HG03442 (cell line): ENCODE results near the gene KCNJ14.

Experiments used
- ATAC-seq: cut with Tn5 transposase; IDR thresholded peaks from one replicate; pipeline ENCODE4 v1.9.1; 2021; ENCODE audit warnings: mild to moderate bottlenecking, moderate library complexity; ENCODE audit not compliant: unreplicated experiment

Gene KCNJ14

DNA sequence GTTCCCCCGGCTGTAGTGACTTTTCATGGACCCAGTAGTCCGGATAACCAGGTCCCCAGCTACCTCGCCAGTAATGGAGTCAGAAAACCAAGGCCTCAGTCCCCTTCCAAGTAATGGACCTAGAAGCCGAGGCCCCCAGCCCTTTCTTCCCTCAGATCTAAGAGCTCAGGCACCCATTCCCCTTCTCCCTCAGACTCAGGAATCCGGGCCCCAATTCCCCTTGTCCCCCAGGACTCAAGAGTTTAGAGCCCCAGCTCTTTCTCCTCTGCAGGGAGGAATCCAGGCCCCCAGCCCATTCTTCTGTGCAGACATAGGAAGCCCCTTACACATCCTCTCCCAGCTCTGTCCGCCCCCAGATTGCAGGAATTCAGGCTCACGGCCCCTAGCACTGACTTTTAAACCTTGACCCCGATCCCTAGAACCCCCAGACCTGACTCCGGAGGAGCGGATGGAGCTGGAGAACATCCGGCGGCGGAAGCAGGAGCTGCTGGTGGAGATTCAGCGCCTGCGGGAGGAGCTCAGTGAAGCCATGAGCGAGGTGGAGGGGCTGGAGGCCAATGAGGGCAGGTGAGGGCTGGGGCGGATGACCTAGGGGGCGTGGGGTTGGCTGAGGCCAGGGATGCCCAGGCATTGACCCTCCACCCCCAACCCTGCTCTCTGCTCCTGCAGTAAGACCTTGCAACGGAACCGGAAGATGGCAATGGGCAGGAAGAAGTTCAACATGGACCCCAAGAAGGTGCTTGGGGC lies 14.7 kb downstream of the KCNJ14 start:
- ATAC-seq: no peak

GRCh38 chr19:48470856-48471255 lies 15.5 kb downstream of the KCNJ14 start:
- no peak for ATAC-seq

DNA sequence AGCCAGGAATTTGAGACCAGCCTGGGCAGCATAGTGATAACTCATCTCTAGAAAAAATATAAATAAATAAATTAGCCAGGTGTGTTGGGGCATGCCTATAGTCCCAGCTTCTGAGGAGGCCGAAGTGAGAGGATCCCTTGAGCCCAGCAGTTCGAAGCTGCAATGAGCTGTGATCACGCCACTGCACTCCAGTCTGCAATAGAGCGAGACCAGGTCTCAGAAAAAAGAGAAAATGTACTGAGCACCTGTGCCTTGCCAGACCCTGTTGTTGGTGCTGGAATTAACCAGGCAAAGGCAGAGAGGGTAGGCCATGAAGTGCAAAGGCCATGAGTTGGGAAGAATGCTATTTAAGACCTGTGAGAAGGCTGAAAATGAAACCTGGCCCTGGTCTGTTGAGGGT lies 16.5 kb downstream of the KCNJ14 start:
- no peak for ATAC-seq

GRCh38 chr19:48473161-48473966 lies 18.0 kb downstream of the KCNJ14 start:
- no peak for ATAC-seq

- ATAC-seq: no peak
These were observed 18.8 kb downstream of the KCNJ14 start for GRCh38 chr19:48474084-48474592.

DNA sequence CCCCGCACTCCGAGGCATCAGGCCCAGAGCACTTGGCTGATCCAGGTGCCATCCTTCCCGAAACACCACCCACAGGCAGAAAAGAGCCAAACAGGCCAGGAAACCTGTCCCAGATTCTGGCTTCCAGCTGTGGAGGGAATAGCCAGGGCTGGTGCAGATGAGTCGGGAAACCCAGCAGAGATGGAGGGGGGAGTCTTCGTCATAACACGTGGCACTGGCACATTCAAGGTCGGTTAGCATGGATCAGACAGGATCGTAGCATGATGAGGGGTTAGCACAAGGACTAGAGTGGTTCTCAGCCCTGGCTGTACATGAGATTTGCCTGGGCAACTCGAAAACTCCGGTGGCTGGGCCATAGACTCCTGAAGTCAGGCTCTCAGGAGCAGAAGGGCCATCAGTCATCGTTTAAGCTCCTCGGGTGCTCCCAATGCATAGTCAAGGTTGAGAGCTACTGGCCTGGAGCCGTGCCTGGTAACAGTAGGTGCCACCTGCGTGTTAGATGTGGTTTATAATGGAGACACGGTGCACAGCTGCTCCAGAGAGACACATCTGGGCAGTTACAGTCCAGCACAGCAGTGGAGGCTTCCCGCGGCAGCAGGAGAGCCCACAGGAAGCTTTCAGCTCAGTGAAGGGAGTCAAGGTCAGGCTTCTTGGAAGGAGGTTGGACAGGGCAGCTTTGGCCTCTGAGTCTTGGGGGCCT lies 20.1 kb downstream of the KCNJ14 start:
- ATAC-seq: no peak

GRCh38 chr19:48476176-48476575 lies 20.8 kb downstream of the KCNJ14 start:
- ATAC-seq: no peak

DNA sequence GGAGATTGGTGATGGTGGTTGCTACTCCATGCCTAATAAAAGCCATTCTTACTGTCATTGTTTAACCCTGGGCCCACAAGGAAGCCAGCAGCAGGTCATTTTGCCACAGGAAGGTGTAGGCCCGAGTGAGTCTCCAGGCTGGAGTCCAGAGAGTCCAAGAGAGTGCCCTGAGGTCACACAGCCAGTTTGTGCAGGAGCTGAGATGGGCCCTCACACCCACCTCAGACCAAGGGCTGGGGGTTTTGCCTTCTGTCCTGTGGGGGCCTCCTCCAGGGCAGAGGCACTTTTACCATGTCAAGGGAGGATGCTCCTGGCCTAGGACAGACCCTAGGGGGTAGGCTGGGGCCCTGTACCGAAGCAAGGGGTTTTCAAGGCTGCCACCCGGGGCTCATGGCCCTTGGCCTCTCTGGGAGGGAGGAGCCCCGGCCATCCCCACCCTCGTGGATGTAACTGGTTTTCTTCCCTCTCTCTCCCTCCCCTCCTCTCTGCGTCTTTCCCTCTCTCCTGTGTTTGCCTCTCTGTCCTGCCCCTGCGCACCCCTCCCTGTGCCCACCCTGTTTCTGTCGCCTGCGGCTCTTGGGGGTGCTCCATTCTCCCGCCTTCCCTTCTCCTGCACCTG lies 21.8 kb downstream of the KCNJ14 start:
- ATAC-seq: no peak

- no peak for ATAC-seq
These were observed 22.4 kb downstream of the KCNJ14 start for GRCh38 chr19:48477698-48478338.

GRCh38 chr19:48478339-48479256 lies 23.2 kb downstream of the KCNJ14 start:
- no peak for ATAC-seq

DNA sequence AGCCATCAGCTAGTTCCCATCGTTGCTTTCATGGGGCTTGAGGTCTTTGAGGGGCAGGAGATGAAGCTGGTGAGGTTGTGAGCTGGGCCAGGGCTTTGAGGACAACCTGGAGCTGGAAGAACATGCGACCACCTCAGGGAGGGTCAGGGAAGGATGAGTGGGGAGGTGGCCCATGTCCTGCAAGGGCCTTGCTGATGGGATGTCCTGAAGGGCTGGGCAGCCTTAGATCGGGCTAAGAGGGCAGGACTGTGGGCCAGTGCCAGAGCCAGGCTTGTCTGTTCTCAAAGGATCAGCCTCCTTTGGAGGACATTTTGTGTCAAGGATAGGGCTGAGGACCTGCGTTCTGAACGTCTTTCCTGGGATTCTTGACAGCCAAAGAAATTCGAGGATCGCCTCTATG lies 24.3 kb downstream of the KCNJ14 start:
- ATAC-seq: no peak

DNA sequence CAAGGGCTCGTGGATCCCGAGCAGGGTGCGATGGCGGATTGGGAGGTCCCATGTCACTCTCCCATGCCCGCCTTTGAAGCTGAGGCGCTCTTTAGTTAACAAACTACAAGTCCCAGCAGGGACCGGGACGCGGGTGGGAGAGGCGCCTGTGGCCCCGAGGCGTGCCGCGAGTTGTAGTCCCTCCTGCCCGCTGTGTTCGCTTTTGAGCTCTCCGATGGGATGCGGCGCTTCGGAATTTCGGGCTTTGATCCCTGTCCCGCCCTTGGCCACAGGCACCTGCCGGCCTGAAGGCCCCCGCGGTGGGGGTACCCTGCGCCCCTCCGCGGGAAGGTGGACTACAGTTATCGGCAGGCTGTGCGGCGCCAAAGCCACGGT lies 24.8 kb downstream of the KCNJ14 start:
- ATAC-seq: no peak

GRCh38 chr19:48480558-48481500 lies 25.5 kb downstream of the KCNJ14 start:
- no peak for ATAC-seq

DNA sequence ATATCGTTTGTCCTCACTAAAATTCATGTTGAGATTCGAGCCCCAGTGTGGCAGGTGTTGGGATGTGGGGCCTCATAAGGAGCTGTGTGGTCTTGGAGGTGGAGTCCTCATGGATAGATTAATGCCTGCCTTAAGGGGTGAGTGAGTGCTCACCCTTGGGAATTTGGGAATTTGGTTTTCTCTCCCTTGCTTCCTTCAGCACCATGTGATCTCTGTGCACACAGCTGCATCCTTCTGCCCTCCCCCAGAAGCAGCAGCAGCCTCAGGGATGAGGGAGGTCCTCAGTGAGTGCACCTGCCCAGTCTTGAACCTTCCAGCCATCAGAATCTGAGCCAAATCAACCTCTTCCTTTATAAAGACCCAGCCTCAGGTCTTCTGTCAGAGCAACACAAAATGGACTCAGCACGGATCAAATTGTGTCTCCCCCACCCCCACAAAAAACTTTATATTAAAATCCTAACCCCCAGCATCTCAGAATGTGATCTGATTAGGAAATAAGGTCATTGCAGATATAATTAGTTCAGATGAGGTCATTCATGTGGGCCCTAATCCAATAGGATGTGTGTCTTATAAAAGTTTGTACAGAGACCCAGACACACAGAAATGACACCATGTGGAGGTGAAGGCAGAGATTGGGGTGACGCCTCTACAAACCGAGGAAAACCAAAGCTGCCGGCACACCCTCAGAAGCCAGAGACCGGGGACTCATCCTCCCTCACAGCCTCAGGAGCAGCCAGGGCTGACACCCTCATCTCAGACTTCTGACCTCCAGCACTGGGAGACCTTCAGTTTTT lies 26.7 kb downstream of the KCNJ14 start:
- ATAC-seq: no peak

GRCh38 chr19:48483301-48483700 lies 27.9 kb downstream of the KCNJ14 start:
- ATAC-seq: no peak

DNA sequence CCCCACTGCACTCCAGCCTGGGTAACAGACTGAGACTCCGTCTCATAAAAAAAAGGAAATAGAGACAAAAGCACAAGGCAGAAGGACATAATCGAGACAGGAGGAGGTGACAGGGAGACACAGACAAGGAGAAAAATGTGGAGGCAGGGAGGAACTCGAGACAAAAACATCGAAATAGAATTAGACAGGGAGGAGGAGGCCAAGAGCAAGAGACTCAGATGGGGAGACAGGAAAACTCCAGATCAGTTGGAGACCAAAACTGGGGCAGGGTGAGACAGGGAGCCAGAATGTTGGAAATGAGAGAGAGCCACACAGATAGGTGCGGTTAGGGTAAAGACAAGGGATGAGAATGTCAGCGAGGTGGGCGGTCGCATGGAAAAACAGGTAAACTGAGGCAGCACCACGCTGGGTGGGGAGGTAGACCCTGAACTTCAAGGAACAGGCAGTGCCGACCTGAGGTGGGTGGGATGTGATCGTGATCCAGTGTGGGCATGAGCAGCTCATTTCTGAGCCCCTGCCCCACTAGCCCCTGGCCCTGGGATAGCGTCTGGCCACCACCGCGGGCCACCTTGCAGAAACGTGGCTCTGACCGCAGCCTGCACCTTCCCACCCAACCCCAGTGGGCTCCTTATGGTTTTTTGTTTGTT lies 29.0 kb downstream of the KCNJ14 start:
- ATAC-seq: no peak

- ATAC-seq: no peak
These were observed 29.7 kb downstream of the KCNJ14 start for GRCh38 chr19:48484931-48485612.
